K562 (cell line): ENCODE results near the gene MYO1F. TPM values are rescaled to one million over a fixed set of nuclear protein-coding genes. Genes with fewer than 3 reads are reported as not detected.

Experiments
- ATAC-seq: fragments of 200-7000 bp; cut with Tn5 transposase; 3 replicates; pipeline ENCODE4 v1.9.1; 2020; ENCODE audit warnings: moderate library complexity
- BruUV-seq: library from RNA; stranded (reverse); fragments of 400-500 nt; replicated peaks from 2 replicates; lab custom pipeline; 2021; lab: Mats Ljungman, UMichigan
- CTCF ChIA-PET: fragments of 300-600 bp; formaldehyde crosslinking; extraction: SDS; loops from one replicate; lab custom pipeline; 2021; ENCODE audit warnings: low intra/inter-chr PET ratio; lab: Yijun Ruan, JAX
- POLR2A ChIA-PET: fragments of 300-600, 350-650 bp; sonication (Branson Sonifier 250); formaldehyde crosslinking; extraction: SDS; loops from one replicate; lab custom pipeline; 2021; ENCODE audit warnings: antibody characterized with exemption, inconsistent platforms; lab: Yijun Ruan, JAX
- DNase-seq, 4 experiments: peaks; one replicate each; pipeline versions ENCODE4 v3.0.0 to v3.0.0-alpha.2; 2011 to 2018; ENCODE audit warnings: low spot score in 3 of 4, mixed read lengths in 3 of 4; ENCODE audit errors: extremely low read depth in 1 of 4
- FAIRE-seq: peaks from 2 replicates; lab custom pipeline; 2011; peaks lifted over from hg19 to GRCh38; lab: Jason Lieb, UNC
- H2AFZ ChIP-seq: 2 replicates; pipeline ENCODE4 v1.6.0; 2011; ENCODE audit warnings: low read depth, low read length, control low read depth, inconsistent platforms
- H3K27ac ChIP-seq: fragments of 200-600 bp; 3 replicates; pipeline ENCODE4 v1.8.0; 2011; ENCODE audit warnings: low read depth, mild to moderate bottlenecking, control low read depth, inconsistent platforms, low read length, moderate library complexity, mixed read lengths; ENCODE audit errors: extremely low read depth
- H3K27me3 ChIP-seq, 2 experiments: fragments of 300-600 bp in 1 of 2; 2 replicates in 1 of 2; 3 replicates in 1 of 2; pipeline versions ENCODE4 v1.6.0 to v1.8.0; 2011; ENCODE audit warnings: inconsistent platforms in 2 of 2, low read length in 2 of 2, mild to moderate bottlenecking in 1 of 2, mixed read lengths in 1 of 2, moderate library complexity in 1 of 2; ENCODE audit not compliant: control insufficient read depth in 2 of 2, insufficient read depth in 2 of 2
- H3K36me3 ChIP-seq: fragments of 300-600 bp; 3 replicates; pipeline ENCODE4 v1.8.0; 2011; ENCODE audit warnings: mild to moderate bottlenecking, low read length, inconsistent platforms; ENCODE audit not compliant: control insufficient read depth, insufficient read depth
- H3K4me1 ChIP-seq, 2 experiments: fragments of 200-600 bp in 1 of 2; replicated peaks in 1 of 2; 2 replicates in 1 of 2; 3 replicates in 1 of 2; pipeline versions ENCODE4 v1.5.1 to v1.8.0; 2011; ENCODE audit warnings: inconsistent platforms in 2 of 2, low read length in 2 of 2, mild to moderate bottlenecking in 1 of 2, mixed read lengths in 1 of 2, moderate library complexity in 1 of 2; ENCODE audit not compliant: control insufficient read depth in 2 of 2, insufficient read depth in 2 of 2
- H3K4me2 ChIP-seq: 2 replicates; pipeline ENCODE4 v1.6.1; 2011; ENCODE audit warnings: low read length, control low read depth, inconsistent platforms, mixed read lengths; ENCODE audit not compliant: insufficient read depth
- H3K4me3 ChIP-seq: fragments of 200-600 bp; sonication (generic), shearing (Covaris generic); 2 replicates; pipeline ENCODE4 v1.5.1; 2016; ENCODE audit warnings: control low read depth, inconsistent platforms
- H3K79me2 ChIP-seq: fragments of 200-600 bp; 3 replicates; pipeline ENCODE4 v1.8.0; 2011; ENCODE audit warnings: low read length, inconsistent platforms; ENCODE audit not compliant: control insufficient read depth, insufficient read depth
- H3K9ac ChIP-seq, 2 experiments: 2 replicates each; pipeline versions ENCODE4 v1.6.0 to v1.6.1; 2011; ENCODE audit warnings: low read depth in 2 of 2, low read length in 2 of 2, control low read depth in 1 of 2, inconsistent platforms in 1 of 2, mild to moderate bottlenecking in 1 of 2, mixed read lengths in 1 of 2; ENCODE audit not compliant: insufficient read depth in 1 of 2
- H3K9me1 ChIP-seq: one replicate; pipeline ENCODE4 v1.6.0; 2011; ENCODE audit warnings: inconsistent platforms, mild to moderate bottlenecking, low read length, moderate library complexity; ENCODE audit not compliant: control insufficient read depth, insufficient read depth
- H3K9me3 ChIP-seq: replicated peaks from 2 replicates; pipeline ENCODE4 v1.5.1; 2011; ENCODE audit warnings: low read depth, low read length, inconsistent platforms; ENCODE audit not compliant: control insufficient read depth, insufficient read depth
- H4K20me1 ChIP-seq: replicated peaks from 2 replicates; pipeline ENCODE4 v1.6.1; 2011; ENCODE audit warnings: low read length, inconsistent platforms, mixed read lengths; ENCODE audit not compliant: control insufficient read depth, insufficient read depth
- CCNT2 ChIP-seq: IDR thresholded peaks from 2 replicates; pipeline ENCODE4 v1.6.1; 2011; ENCODE audit warnings: borderline replicate concordance, low read depth, mild to moderate bottlenecking, moderate library complexity, mixed read lengths, low read length; ENCODE audit not compliant: insufficient read length; ENCODE audit errors: extremely low read depth
- ESRRA ChIP-seq: fragments of 450-650 bp; IDR thresholded peaks from 2 replicates; pipeline ENCODE4 v1.6.1; 2014; ENCODE audit warnings: low read depth, mild to moderate bottlenecking, moderate library complexity, borderline replicate concordance
- PHF20 ChIP-seq: fragments of 450-650 bp; IDR thresholded peaks from 2 replicates; pipeline ENCODE4 v1.6.1; 2018; ENCODE audit not compliant: partially characterized antibody
- POLR2G ChIP-seq: fragments of 200-400 bp; formaldehyde crosslinking; IDR thresholded peaks from 2 replicates; pipeline ENCODE4 v1.6.1; 2017; ENCODE audit warnings: low read depth, mild to moderate bottlenecking, antibody characterized with exemption, low read length, moderate library complexity
- RBM22 ChIP-seq: fragments of 200-400 bp; formaldehyde crosslinking; IDR thresholded peaks from 2 replicates; pipeline ENCODE4 v1.6.1; 2018; ENCODE audit warnings: low read length, low read depth; ENCODE audit not compliant: poor library complexity, severe bottlenecking
- RFX1 ChIP-seq: fragments of 450-650 bp; IDR thresholded peaks from 2 replicates; pipeline ENCODE4 v1.6.1; 2016; ENCODE audit warnings: mild to moderate bottlenecking, moderate library complexity
- SRF ChIP-seq, 2 experiments: fragments of 250-450, 450-650 bp in 1 of 2; sonication (Bioruptor Pico) in 1 of 2; sonication (generic) in 1 of 2; formaldehyde crosslinking; IDR thresholded peaks; 2 replicates each; pipeline versions ENCODE4 v1.5.0 to v1.5.1; 2020 to 2022; ENCODE audit warnings: mild to moderate bottlenecking in 1 of 2, missing genetic modification reagents in 1 of 2
- ZNF696 ChIP-seq: fragments of 250-450 bp; sonication (Bioruptor Pico); conservative IDR thresholded peaks from 2 replicates; pipeline ENCODE4 v1.4.0; 2020; ENCODE audit warnings: mild to moderate bottlenecking, moderate library complexity
- ZNF778 ChIP-seq: fragments of 450-650 bp; formaldehyde crosslinking; IDR thresholded peaks from 2 replicates; pipeline ENCODE4 v1.4.0; 2020; ENCODE audit warnings: mild to moderate bottlenecking, moderate library complexity
- WGBS: fragments of 100-300 bp; shearing (Covaris generic); methylation state at CpG from one replicate; pipeline ENCODE4 v1.1.6; 2016; ENCODE audit warnings: low coverage, mixed read lengths; ENCODE audit not compliant: insufficient coverage; ENCODE audit errors: missing lambda C conversion rate; 5-methylcytosine and 5-hydroxymethylcytosine counted together
- in situ Hi-C: fragments of 300-500 bp; cut with MboI; formaldehyde crosslinking; loops from 4 replicates; pipeline ENCODE4 v1.15.0; 2018; ENCODE audit warnings: inconsistent platforms, mixed read lengths
- intact Hi-C: fragments of 100-400 bp; cut with micrococcal nuclease; formaldehyde crosslinking; loops from 2 replicates; pipeline ENCODE4 v1.14.2; 2022
- polyA plus RNA-seq, 8 experiments: library from polyadenylated mRNA; depleted of rRNA in 4 of 8; stranded (reverse) in 5 of 8; unstranded in 3 of 8; fragments of >200 nt; fragmentation: Nextera tagmentation in 2 of 8; fragmentation: Illumina TruSeq in 1 of 8; extraction: Ambion mirVana in 2 of 8; extraction: Trizol in 1 of 8; gene quantifications; 2 replicates each; pipeline versions ENCODE4 v1.2.1 to v1.2.3, GENCODE V29; 2011 to 2014; ENCODE audit warnings: inconsistent platforms in 1 of 8, missing spikeins in 1 of 8
- total RNA-seq, 7 experiments: library from RNA; depleted of rRNA in 6 of 7; stranded (reverse); fragments of >200 nt in 6 of 7; fragmentation: Illumina TruSeq in 2 of 7; extraction: Trizol in 2 of 7; gene quantifications; 2 replicates each; pipeline versions ENCODE4 v1.2.1 to v1.2.3, GENCODE V29; 2011 to 2021; ENCODE audit warnings: low replicate concordance in 1 of 7
- TF ChIP-seq, protein P1 (sequence below): fragments of 450-650 bp; IDR thresholded peaks from one replicate; pipeline ENCODE4 v1.6.1; 2018; ENCODE audit warnings: mild to moderate bottlenecking, moderate library complexity; ENCODE audit not compliant: partially characterized antibody
- TF ChIP-seq, protein P2 (sequence below): fragments of 450-650 bp; IDR thresholded peaks from 2 replicates; pipeline ENCODE4 v1.6.1; 2014; ENCODE audit warnings: low read depth, mild to moderate bottlenecking, moderate library complexity, borderline replicate concordance

MYO1F gene
- total and polyA plus RNA-seq, 9 of the 15 experiments (the other 6 are each of a cell fraction or from before 2014, with no cell fraction given): 0.78 to 9.4 (median 4.3) TPM

DNA sequence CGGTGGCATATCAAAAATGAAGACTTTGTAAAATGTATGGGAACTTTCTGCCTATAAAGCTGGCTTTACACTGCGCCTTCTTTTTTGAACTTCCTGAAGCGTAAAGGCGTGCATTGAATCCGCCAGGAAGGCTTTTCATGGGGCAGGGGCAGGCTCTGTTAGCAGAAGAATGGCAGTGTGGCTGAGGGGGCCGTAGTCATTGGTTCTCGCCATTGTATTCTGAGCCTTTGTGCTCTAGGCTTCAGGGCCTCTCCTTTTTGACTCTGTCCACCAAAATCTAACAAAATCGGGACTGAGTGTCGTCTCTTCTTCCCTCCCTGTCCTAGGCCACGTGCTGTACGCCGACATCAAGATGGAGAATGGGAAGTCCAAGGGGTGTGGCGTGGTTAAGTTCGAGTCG is 88.9 kb downstream of the MYO1F start:
- CTCF ChIA-PET: no interaction called here
- no peak overlapping the region for H3K9ac ChIP-seq
- TF ChIP-seq SRF (CRISPR knock-in tag; IDR thresholded peaks at IDR 0.05) (no peak), ZNF696 (CRISPR knock-in tag) (no peak)
- DNase-seq (no peak), ATAC-seq (no peak), FAIRE-seq (no peak)
- POLR2A ChIA-PET: no interaction called here
- 84% methylated on average over 15 of the region's 15 CpGs for WGBS
- no peak overlapping the region for H3K4me2 ChIP-seq
- no peak overlapping the region for H3K27ac ChIP-seq
- H3K9me3 ChIP-seq: no peaks in the 10 kb centered on the region
- no peaks in the 10 kb centered on the region for H3K9me1 ChIP-seq
- H2AFZ ChIP-seq: no peak overlapping the region
- intact Hi-C loops: no loop called here
- H3K36me3 ChIP-seq: peaks cover 57% of the 10 kb centered on the region
- peaks cover 0 to 16% of the 10 kb centered on the region in 2 experiments; a peak in 2 of 5 replicates for H3K4me1 ChIP-seq
- no peaks in the 10 kb centered on the region for H3K79me2 ChIP-seq
- no peak overlapping the region for H3K4me3 ChIP-seq
- no TSS peak for BruUV-seq
- 0 out of 2 replicates have a peak, but pooled peaks cover 4% of the 10 kb centered on the region for H4K20me1 ChIP-seq
- in situ Hi-C loops: no loop called here
- peaks cover 0 to under 1% of the 10 kb centered on the region in 2 experiments; a peak in 1 of 5 replicates for H3K27me3 ChIP-seq

DNA sequence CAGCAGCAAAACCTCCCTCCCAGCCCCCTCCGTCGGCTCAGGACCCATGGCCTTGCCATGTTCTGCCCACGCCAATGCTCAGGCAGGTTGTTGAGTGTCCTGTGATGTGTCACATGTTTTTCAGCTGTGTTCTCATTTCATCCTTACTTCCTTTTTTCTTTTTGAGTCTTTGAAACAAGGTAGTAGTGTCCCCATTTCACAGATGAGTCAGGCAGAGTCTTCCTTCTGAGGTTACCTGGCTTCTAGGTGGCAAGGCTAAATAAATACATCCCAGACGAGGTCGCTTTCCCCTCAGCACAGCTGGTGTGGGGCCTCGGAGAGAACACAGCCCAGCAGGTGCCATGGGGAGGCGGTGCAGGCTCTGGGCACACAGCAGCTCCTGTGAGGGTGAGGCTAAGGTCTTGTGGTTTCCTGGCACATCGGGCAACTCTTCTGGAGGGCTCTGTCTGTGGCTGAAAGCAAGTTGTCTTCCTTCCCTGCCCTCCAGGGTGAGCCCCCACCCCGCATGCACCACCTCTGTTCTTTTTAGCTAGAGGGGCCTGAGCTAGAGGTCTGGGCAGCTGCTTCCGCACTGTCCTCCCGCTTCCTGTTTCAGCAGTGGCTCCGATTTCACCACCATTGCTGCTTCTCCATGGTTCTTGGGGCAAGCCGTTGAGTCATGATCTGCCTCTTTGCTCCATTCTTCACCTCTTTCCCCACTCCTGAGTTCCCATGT is 89.9 kb downstream of the MYO1F start:
- no peak overlapping the region for H2AFZ ChIP-seq
- no peak for FAIRE-seq
- H3K4me1 ChIP-seq: peaks cover 0 to 16% of the 10 kb centered on the region in 2 experiments; a peak in 2 of 5 replicates
- H3K4me3 ChIP-seq: no peak overlapping the region
- ATAC-seq: no peak
- ChIA-PET CTCF (no interaction called here), POLR2A (interaction anchor here (0.6 to 2.0 kb wide), 6 partner anchors 8 to 29 kb away, joined by 3 to 10 read pairs (median 5); no protein-coding TSS in a partner anchor)
- WGBS: 90% methylated on average over 13 of the region's 13 CpGs
- H3K9me1 ChIP-seq: no peaks in the 10 kb centered on the region
- no peak overlapping the region for H3K4me2 ChIP-seq
- no peaks in the 10 kb centered on the region for H3K9me3 ChIP-seq
- H3K27me3 ChIP-seq: no peaks in the 10 kb centered on the region
- no peaks in the 10 kb centered on the region for H4K20me1 ChIP-seq
- no peak for DNase-seq
- H3K27ac ChIP-seq: no peak overlapping the region
- no peak overlapping the region for H3K9ac ChIP-seq
- peaks cover 67% of the 10 kb centered on the region for H3K36me3 ChIP-seq
- peaks cover 3% of the 10 kb centered on the region; the same call in 1 of the 3 replicates for H3K79me2 ChIP-seq
- BruUV-seq: no TSS peak
- in situ Hi-C loops: no loop called here
- intact Hi-C loops: no loop called here
- no peak for TF ChIP-seq CCNT2
- TF ChIP-seq POLR2G: 0 out of 2 replicates have a peak, but pooled peaks have one; percentile 33
- TF ChIP-seq, protein P1, sequence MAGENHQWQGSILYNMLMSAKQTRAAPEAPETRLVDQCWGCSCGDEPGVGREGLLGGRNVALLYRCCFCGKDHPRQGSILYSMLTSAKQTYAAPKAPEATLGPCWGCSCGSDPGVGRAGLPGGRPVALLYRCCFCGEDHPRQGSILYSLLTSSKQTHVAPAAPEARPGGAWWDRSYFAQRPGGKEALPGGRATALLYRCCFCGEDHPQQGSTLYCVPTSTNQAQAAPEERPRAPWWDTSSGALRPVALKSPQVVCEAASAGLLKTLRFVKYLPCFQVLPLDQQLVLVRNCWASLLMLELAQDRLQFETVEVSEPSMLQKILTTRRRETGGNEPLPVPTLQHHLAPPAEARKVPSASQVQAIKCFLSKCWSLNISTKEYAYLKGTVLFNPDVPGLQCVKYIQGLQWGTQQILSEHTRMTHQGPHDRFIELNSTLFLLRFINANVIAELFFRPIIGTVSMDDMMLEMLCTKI: no peak
- peak; percentile 74 for TF ChIP-seq RBM22
- TF ChIP-seq, protein P2, sequence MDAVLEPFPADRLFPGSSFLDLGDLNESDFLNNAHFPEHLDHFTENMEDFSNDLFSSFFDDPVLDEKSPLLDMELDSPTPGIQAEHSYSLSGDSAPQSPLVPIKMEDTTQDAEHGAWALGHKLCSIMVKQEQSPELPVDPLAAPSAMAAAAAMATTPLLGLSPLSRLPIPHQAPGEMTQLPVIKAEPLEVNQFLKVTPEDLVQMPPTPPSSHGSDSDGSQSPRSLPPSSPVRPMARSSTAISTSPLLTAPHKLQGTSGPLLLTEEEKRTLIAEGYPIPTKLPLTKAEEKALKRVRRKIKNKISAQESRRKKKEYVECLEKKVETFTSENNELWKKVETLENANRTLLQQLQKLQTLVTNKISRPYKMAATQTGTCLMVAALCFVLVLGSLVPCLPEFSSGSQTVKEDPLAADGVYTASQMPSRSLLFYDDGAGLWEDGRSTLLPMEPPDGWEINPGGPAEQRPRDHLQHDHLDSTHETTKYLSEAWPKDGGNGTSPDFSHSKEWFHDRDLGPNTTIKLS: no peak
- TF ChIP-seq ESRRA: no peak
- TF ChIP-seq RFX1: no peak
- no peak for TF ChIP-seq PHF20
- TF ChIP-seq ZNF778: no peak
